Activated CD4-positive, alpha-beta T cell treated with anti-CD3 and anti-CD28 coated beads for 48 hours (primary cell): Measurements from ENCODE around the gene SYNE1.
"Not testable (repeated sequence)": the region's sequence is repeated elsewhere in the genome, so short reads cannot be mapped to it uniquely, and the experiment has no call there.

Source experiments
- DNase-seq: peaks from one replicate; pipeline ENCODE4 v3.0.0-alpha.2; 2020

Gene SYNE1

GRCh38 chr6:152167641-152168603, 469.2 kb downstream of the SYNE1 start:
- DNase-seq = no peak

- DNase-seq = no peak
These were observed 470.3 kb downstream of the SYNE1 start for GRCh38 chr6:152166897-152167296.

- no peak for DNase-seq
These were observed 470.7 kb downstream of the SYNE1 start for GRCh38 chr6:152166497-152166896.

GRCh38 chr6:152164957-152165356, 472.2 kb downstream of the SYNE1 start:
- no peak for DNase-seq

- DNase-seq = no peak
These were observed 475.7 kb downstream of the SYNE1 start for GRCh38 chr6:152161501-152161900.

- no peak for DNase-seq
These were observed 476.8 kb downstream of the SYNE1 start for GRCh38 chr6:152160346-152160745.

GRCh38 chr6:152155792-152156191, 481.4 kb downstream of the SYNE1 start:
- no peak for DNase-seq

GRCh38 chr6:152154559-152155356, 482.4 kb downstream of the SYNE1 start:
- no peak for DNase-seq

- no peak for DNase-seq
These were observed 485.2 kb downstream of the SYNE1 start for GRCh38 chr6:152151920-152152319.

- no peak for DNase-seq
These were observed 487.0 kb downstream of the SYNE1 start for GRCh38 chr6:152150196-152150595.

GRCh38 chr6:152148412-152148811, 488.8 kb downstream of the SYNE1 start:
- no peak for DNase-seq

GRCh38 chr6:152147269-152147668, 489.9 kb downstream of the SYNE1 start:
- DNase-seq = no peak

- DNase-seq = no peak
These were observed 490.8 kb downstream of the SYNE1 start for GRCh38 chr6:152146385-152146784.

GRCh38 chr6:152143359-152143758, 493.8 kb downstream of the SYNE1 start:
- DNase-seq = no peak

- no peak for DNase-seq
These were observed 495.1 kb downstream of the SYNE1 start for GRCh38 chr6:152142105-152142504.

- not testable (repeated sequence) for DNase-seq
These were observed 498.8 kb downstream of the SYNE1 start for GRCh38 chr6:152138344-152138743.

- DNase-seq = no peak
These were observed 500.7 kb downstream of the SYNE1 start for GRCh38 chr6:152136449-152136825.

GRCh38 chr6:152135755-152136448, 501.3 kb downstream of the SYNE1 start:
- DNase-seq = no peak

GRCh38 chr6:152130441-152130840, 506.7 kb downstream of the SYNE1 start:
- no peak for DNase-seq

GRCh38 chr6:152129691-152130151, 507.4 kb downstream of the SYNE1 start:
- no peak for DNase-seq

- no peak for DNase-seq
These were observed 509.6 kb downstream of the SYNE1 start for GRCh38 chr6:152127432-152128165.

- no peak for DNase-seq
These were observed 512.6 kb downstream of the SYNE1 start for GRCh38 chr6:152124429-152125074.
